ENCODE measurements around the gene MLST8.
A peak's percentile ranks its signal among the peaks of the same experiment; 100 is the strongest.

The MLST8 gene

DNA sequence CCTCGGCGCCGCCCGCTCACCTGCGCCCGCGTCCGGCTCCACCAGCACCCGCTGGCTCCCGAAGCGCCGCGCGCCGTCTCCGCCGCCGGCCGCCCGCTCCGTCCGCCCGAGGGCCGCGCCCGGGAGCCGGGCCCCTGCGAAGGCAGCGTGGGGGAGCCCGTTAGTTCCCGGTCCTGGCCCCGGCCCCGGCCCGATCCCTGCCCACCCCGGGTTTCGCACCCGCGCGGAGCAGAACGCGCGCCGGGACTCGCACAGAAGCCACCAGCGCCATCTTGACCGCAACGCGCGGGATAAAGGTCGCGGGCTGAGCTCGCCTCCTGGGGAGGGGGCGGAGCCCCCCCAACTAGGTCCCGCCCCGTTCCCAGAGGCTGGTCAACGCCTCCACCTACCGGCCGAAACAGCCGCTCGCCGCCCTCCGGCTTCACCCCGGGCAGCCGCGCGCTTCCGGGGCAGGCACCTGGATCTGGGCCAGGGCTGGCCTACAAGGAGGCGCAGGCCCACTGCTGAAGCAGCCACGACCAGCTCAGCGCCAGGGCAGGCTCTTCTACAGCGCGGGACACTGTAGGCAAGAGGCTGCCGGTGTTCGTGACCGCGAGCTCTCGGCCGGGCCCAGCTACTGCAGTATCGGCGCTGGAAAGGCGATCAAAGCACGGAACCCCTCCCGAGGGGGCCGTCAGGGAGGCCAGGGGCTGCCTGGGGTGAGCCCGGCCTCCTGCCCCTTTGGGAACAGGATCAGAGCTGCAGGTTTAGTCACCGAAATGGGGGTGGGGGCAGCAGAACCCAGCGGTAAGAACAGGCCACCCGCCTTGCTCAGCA is 46.2 kb downstream of the MLST8 start, which contains the start of gene ECI1:
Gene ECI1, minus strand, starts transcription at position 292 of the 816 bp plus-strand sequence. Its CDS starts 21 bp downstream, at position 271.
- Histone ChIP-seq H4K91ac (ENCODE audit: low read length) (peak within 1 kb of the TSS; percentile 80), H3K27ac (ENCODE audit: low read length, poor library complexity, severe bottlenecking) (peak within 1 kb of the TSS; percentile 79), H3K14ac (ENCODE audit: low read length in 2 of 2) (peak within 1 kb of the TSS in 1 of 2 experiments; percentile 76), H4K8ac (ENCODE audit: low read length) (peak within 1 kb of the TSS; percentile 93), H3K4me3 (ENCODE audit: insufficient read depth in 1 of 2, low read depth in 1 of 2, low read length in 2 of 2) (peak within 1 kb of the TSS; percentile 76 to 82), H3K79me1 (replicated peaks; ENCODE audit: low read length, poor library complexity, severe bottlenecking) (peaks cover 17% of the 10 kb centered on the region), H3K4me2 (ENCODE audit: low read length, poor library complexity, severe bottlenecking) (peak within 1 kb of the TSS; percentile 65), H2BK12ac (ENCODE audit: low read length in 2 of 2) (peak within 1 kb of the TSS in 1 of 2 experiments; percentile 70), H2BK15ac (ENCODE audit: low read depth, poor library complexity, severe bottlenecking) (peak within 1 kb of the TSS; percentile 48), H3K4me1 (ENCODE audit: control insufficient read depth, insufficient read depth, low read depth, low read length) (peaks cover 16% of the 10 kb centered on the region), H3K9ac (ENCODE audit: low read length) (peak within 1 kb of the TSS; percentile 89), H3K9me3 (ENCODE audit: control insufficient read depth, low read length) (no peaks in the 10 kb centered on the region), H3K27me3 (ENCODE audit: control insufficient read depth in 1 of 2, insufficient read depth in 1 of 2, low read length in 2 of 2) (no peaks in the 10 kb centered on the region), H2BK5ac (ENCODE audit: low read depth, low read length, poor library complexity, severe bottlenecking) (no peak within 1 kb of the TSS), H3K18ac (ENCODE audit: low read depth in 1 of 2, low read length in 2 of 2) (peak within 1 kb of the TSS; percentile 67 to 77), H2AFZ (ENCODE audit: low read depth, low read length) (peak within 1 kb of the TSS; percentile 48), H2AK5ac (ENCODE audit: low read length, severe bottlenecking) (peak within 1 kb of the TSS; percentile 30), H3K23ac (ENCODE audit: low read length in 2 of 2) (no peak within 1 kb of the TSS), H3K36me3 (ENCODE audit: control insufficient read depth in 1 of 2, insufficient read depth in 2 of 2, low read depth in 1 of 2, low read length in 2 of 2) (peaks cover 45 to 50% of the 10 kb centered on the region in 2 experiments), H2BK120ac (ENCODE audit: low read depth, low read length) (peak within 1 kb of the TSS; percentile 82), H3K4ac (ENCODE audit: low read depth in 1 of 2, low read length in 2 of 2) (peak within 1 kb of the TSS; percentile 62 to 83)
- under 1% methylated on average over 79 of the region's 88 CpGs for WGBS
- peak; percentile 95 for DNase-seq

DNA sequence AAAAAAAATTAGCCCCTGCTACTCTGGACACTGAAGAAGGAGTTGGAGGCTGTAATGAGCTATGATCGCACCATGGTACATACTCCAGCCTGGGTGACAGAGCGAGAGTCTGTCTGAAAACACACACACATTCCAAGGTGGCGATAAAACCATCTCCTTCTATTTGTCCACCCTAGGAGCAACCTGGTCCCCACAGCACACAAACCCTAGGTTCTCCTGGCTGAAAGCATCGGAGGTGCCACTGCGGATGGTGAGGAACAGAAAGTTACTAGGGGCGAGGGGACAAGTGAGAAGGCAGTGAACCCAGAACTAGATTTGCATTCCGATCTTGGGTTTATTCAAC is 47.5 kb downstream of the MLST8 start:
- DNase-seq = no peak
- Histone ChIP-seq H2AFZ (ENCODE audit: low read depth, low read length) (no peak overlapping the region), H3K79me1 (replicated peaks; ENCODE audit: low read length, poor library complexity, severe bottlenecking) (peaks cover 21% of the 10 kb centered on the region), H2BK120ac (ENCODE audit: low read depth, low read length) (no peak overlapping the region), H3K14ac (ENCODE audit: low read length in 2 of 2) (no peak overlapping the region), H3K23ac (ENCODE audit: low read length in 2 of 2) (no peak overlapping the region), H3K27me3 (ENCODE audit: control insufficient read depth in 1 of 2, insufficient read depth in 1 of 2, low read length in 2 of 2) (no peaks in the 10 kb centered on the region), H2BK15ac (ENCODE audit: low read depth, poor library complexity, severe bottlenecking) (no peak overlapping the region), H3K9ac (ENCODE audit: low read length) (no peak overlapping the region), H3K27ac (ENCODE audit: low read length, poor library complexity, severe bottlenecking) (no peak overlapping the region), H3K4me3 (ENCODE audit: insufficient read depth in 1 of 2, low read depth in 1 of 2, low read length in 2 of 2) (no peak overlapping the region), H3K4me1 (ENCODE audit: control insufficient read depth, insufficient read depth, low read depth, low read length) (peaks cover 16% of the 10 kb centered on the region), H4K8ac (ENCODE audit: low read length) (no peak overlapping the region), H3K36me3 (ENCODE audit: control insufficient read depth in 1 of 2, insufficient read depth in 2 of 2, low read depth in 1 of 2, low read length in 2 of 2) (peaks cover 55 to 59% of the 10 kb centered on the region in 2 experiments), H3K18ac (ENCODE audit: low read depth in 1 of 2, low read length in 2 of 2) (no peak overlapping the region), H3K9me3 (ENCODE audit: control insufficient read depth, low read length) (no peaks in the 10 kb centered on the region), H4K91ac (ENCODE audit: low read length) (no peak overlapping the region), H3K4me2 (ENCODE audit: low read length, poor library complexity, severe bottlenecking) (no peak overlapping the region), H2BK5ac (ENCODE audit: low read depth, low read length, poor library complexity, severe bottlenecking) (no peak overlapping the region), H2AK5ac (ENCODE audit: low read length, severe bottlenecking) (no peak overlapping the region), H3K4ac (ENCODE audit: low read depth in 1 of 2, low read length in 2 of 2) (no peak overlapping the region), H2BK12ac (ENCODE audit: low read length in 2 of 2) (no peak overlapping the region)
- WGBS = 81% methylated on average over 3 of the region's 7 CpGs

DNA sequence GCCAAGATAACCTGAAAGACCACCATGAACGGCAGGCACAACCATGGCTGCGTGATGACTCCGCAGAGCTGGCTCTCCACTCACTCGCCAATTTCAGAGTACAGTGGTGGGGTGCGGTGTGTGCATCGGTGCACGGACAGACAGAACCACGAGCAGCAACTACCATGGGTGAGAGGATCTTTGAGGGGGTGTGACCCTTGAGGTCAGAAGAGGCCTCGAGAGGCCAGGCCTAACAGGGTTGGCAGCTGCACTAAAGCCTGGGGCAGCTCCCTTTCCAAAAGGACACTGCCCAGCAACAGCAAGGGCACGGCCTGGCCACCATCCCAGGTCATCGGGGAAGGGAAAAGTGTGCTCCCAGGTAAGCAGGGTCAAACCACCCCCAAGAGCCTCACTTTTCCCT is 48.0 kb downstream of the MLST8 start:
- WGBS = 90% methylated on average over 9 of the region's 11 CpGs

DNA sequence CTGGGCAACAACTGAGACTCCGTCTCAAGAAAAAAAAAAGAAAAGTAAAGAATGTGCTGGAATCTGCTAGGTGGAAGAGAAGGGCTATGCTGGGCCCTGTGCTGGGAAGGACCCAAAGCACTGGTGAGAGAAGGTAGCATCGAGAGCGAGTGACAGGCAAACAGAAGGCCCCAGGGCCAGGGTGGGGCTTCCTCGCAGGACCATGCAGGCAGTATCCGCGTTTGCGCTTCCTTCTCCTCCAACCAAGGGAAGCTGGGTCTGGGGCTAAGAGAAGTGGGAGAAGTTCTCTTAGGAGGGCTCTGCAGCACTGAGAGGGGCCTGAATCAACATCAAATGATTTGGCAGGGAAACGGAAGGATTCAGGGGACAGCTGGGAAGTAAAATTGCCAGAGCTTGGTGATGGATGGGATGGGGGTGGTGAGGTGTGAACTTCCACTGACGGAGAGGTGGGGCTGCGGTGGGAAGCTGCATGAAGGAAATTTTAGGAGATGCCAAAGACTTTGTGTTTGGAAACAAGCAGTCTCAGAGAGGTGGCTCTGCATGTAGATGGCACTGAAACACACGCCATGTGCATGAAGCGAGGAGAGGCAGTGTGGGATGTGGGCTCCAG is 51.4 kb downstream of the MLST8 start:
- no peak overlapping the region for H3K4me2 ChIP-seq (ENCODE audit: low read length, poor library complexity, severe bottlenecking)
- H2BK12ac ChIP-seq (ENCODE audit: low read length in 2 of 2) = no peak overlapping the region
- H2BK120ac ChIP-seq (ENCODE audit: low read depth, low read length) = no peak overlapping the region
- no peak overlapping the region for H3K23ac ChIP-seq (ENCODE audit: low read length in 2 of 2)
- H4K91ac ChIP-seq (ENCODE audit: low read length) = no peak overlapping the region
- H3K36me3 ChIP-seq (ENCODE audit: control insufficient read depth in 1 of 2, insufficient read depth in 2 of 2, low read depth in 1 of 2, low read length in 2 of 2) = peaks cover 72 to 90% of the 10 kb centered on the region in 2 experiments
- no peak overlapping the region for H2AFZ ChIP-seq (ENCODE audit: low read depth, low read length)
- no peak overlapping the region for H3K14ac ChIP-seq (ENCODE audit: low read length in 2 of 2)
- H3K9ac ChIP-seq (ENCODE audit: low read length) = no peak overlapping the region
- no peak overlapping the region for H3K18ac ChIP-seq (ENCODE audit: low read depth in 1 of 2, low read length in 2 of 2)
- H2BK5ac ChIP-seq (ENCODE audit: low read depth, low read length, poor library complexity, severe bottlenecking) = no peak overlapping the region
- no peaks in the 10 kb centered on the region for H3K27me3 ChIP-seq (ENCODE audit: control insufficient read depth in 1 of 2, insufficient read depth in 1 of 2, low read length in 2 of 2)
- no peak for DNase-seq
- H3K4ac ChIP-seq (ENCODE audit: low read depth in 1 of 2, low read length in 2 of 2) = no peak overlapping the region
- H2AK5ac ChIP-seq (ENCODE audit: low read length, severe bottlenecking) = no peak overlapping the region
- no peak overlapping the region for H3K4me3 ChIP-seq (ENCODE audit: insufficient read depth in 1 of 2, low read depth in 1 of 2, low read length in 2 of 2)
- no peak overlapping the region for H3K27ac ChIP-seq (ENCODE audit: low read length, poor library complexity, severe bottlenecking)
- peaks cover 9% of the 10 kb centered on the region for H3K4me1 ChIP-seq (ENCODE audit: control insufficient read depth, insufficient read depth, low read depth, low read length)
- WGBS = 97% methylated on average over 12 of the region's 12 CpGs
- no peak overlapping the region for H4K8ac ChIP-seq (ENCODE audit: low read length)
- no peak overlapping the region for H2BK15ac ChIP-seq (ENCODE audit: low read depth, poor library complexity, severe bottlenecking)
- peaks cover 18% of the 10 kb centered on the region for H3K79me1 ChIP-seq (replicated peaks; ENCODE audit: low read length, poor library complexity, severe bottlenecking)
- no peaks in the 10 kb centered on the region for H3K9me3 ChIP-seq (ENCODE audit: control insufficient read depth, low read length)

More for the DNA sequence above, 48.0 kb downstream of the MLST8 start:
- no peak overlapping the region for H2BK12ac ChIP-seq (ENCODE audit: low read length in 2 of 2)
- H2BK120ac ChIP-seq (ENCODE audit: low read depth, low read length) = no peak overlapping the region
- H3K4ac ChIP-seq (ENCODE audit: low read depth in 1 of 2, low read length in 2 of 2) = no peak overlapping the region
- H4K8ac ChIP-seq (ENCODE audit: low read length) = no peak overlapping the region
- no peak for DNase-seq
- no peak overlapping the region for H2BK15ac ChIP-seq (ENCODE audit: low read depth, poor library complexity, severe bottlenecking)
- no peak overlapping the region for H2BK5ac ChIP-seq (ENCODE audit: low read depth, low read length, poor library complexity, severe bottlenecking)
- H3K27ac ChIP-seq (ENCODE audit: low read length, poor library complexity, severe bottlenecking) = no peak overlapping the region
- no peaks in the 10 kb centered on the region for H3K9me3 ChIP-seq (ENCODE audit: control insufficient read depth, low read length)
- H3K18ac ChIP-seq (ENCODE audit: low read depth in 1 of 2, low read length in 2 of 2) = no peak overlapping the region
- H3K27me3 ChIP-seq (ENCODE audit: control insufficient read depth in 1 of 2, insufficient read depth in 1 of 2, low read length in 2 of 2) = no peaks in the 10 kb centered on the region
- H3K9ac ChIP-seq (ENCODE audit: low read length) = no peak overlapping the region
- H2AFZ ChIP-seq (ENCODE audit: low read depth, low read length) = no peak overlapping the region
- H3K4me3 ChIP-seq (ENCODE audit: insufficient read depth in 1 of 2, low read depth in 1 of 2, low read length in 2 of 2) = no peak overlapping the region
- no peak overlapping the region for H4K91ac ChIP-seq (ENCODE audit: low read length)
- H3K4me2 ChIP-seq (ENCODE audit: low read length, poor library complexity, severe bottlenecking) = no peak overlapping the region
- no peak overlapping the region for H3K14ac ChIP-seq (ENCODE audit: low read length in 2 of 2)
- H3K23ac ChIP-seq (ENCODE audit: low read length in 2 of 2) = no peak overlapping the region
- peaks cover 21% of the 10 kb centered on the region for H3K79me1 ChIP-seq (replicated peaks; ENCODE audit: low read length, poor library complexity, severe bottlenecking)
- H2AK5ac ChIP-seq (ENCODE audit: low read length, severe bottlenecking) = no peak overlapping the region
- peaks cover 16% of the 10 kb centered on the region for H3K4me1 ChIP-seq (ENCODE audit: control insufficient read depth, insufficient read depth, low read depth, low read length)
- peaks cover 60 to 62% of the 10 kb centered on the region in 2 experiments for H3K36me3 ChIP-seq (ENCODE audit: control insufficient read depth in 1 of 2, insufficient read depth in 2 of 2, low read depth in 1 of 2, low read length in 2 of 2)

Data from mesenchymal stem cell (in vitro differentiated cells and primary cell).